ENCODE results near the gene NMBR. TPM values are rescaled to one million over a fixed set of nuclear protein-coding genes. Genes with fewer than 3 reads are reported as not detected.

The NMBR gene
- total RNA-seq, 1 experiment from 2014 or later = 0.35 TPM

Other genes starting within 250 kb of the NMBR start
- gene GJE1, start 14.2 kb downstream of the NMBR start, total RNA-seq (2021) = not detected in 2 replicates
- 29.5 and 52.0 TPM in 2 replicates for gene VTA1, start 141 bp upstream of the NMBR start, total RNA-seq (2021)
- 24.0 and 30.3 TPM in 2 replicates for gene ADGRG6, start 154.9 kb upstream of the NMBR start, total RNA-seq (2021)